NCI-H460 (cell line): Measurements from ENCODE around the gene TC2N. TPM values are rescaled to one million over a fixed set of nuclear protein-coding genes. Genes with fewer than 3 reads are reported as not detected.

Source experiments
- total RNA-seq: library from RNA; depleted of rRNA; stranded (reverse); fragments of >200 nt; shearing (Covaris generic); gene quantifications from 2 replicates; pipeline ENCODE4 v1.2.3, GENCODE V29; 2014; rRNA removed

The TC2N gene
- total RNA-seq, 1 experiment from 2014 or later: 14.8 TPM

Other genes starting within 250 kb of the TC2N start
- 0.06 and 0.20 TPM in 2 replicates for gene CATSPERB, start 135.4 kb downstream of the TC2N start, total RNA-seq
- 2.0 and 2.4 TPM in 2 replicates for gene FBLN5, start 80.2 kb upstream of the TC2N start, total RNA-seq
- gene TRIP11, start 172.5 kb upstream of the TC2N start, total RNA-seq: 28.9 and 33.7 TPM in 2 replicates
- 21.4 and 32.3 TPM in 2 replicates for gene ATXN3, start 239.0 kb upstream of the TC2N start, total RNA-seq